Activated CD8-positive, alpha-beta memory T cell treated with anti-CD3 and anti-CD28 coated beads, Interleukin-2, amount 10 ng/mL, durations not matched to agents 7 days and 5 days (primary cell): ENCODE data around the gene LINGO1. TPM values are rescaled to one million over a fixed set of nuclear protein-coding genes. Genes with fewer than 3 reads are reported as not detected.

Experiments
- ATAC-seq: fragments of 150-1000 bp; cut with Tn5 transposase; one replicate; pipeline ENCODE4 v1.10.0; 2021; ENCODE audit warnings: moderate library complexity
- CTCF ChIA-PET: fragments of 350-600 bp; sonication (Branson Sonifier 250); formaldehyde crosslinking; loops from one replicate; lab custom pipeline; 2021; ENCODE audit warnings: antibody characterized with exemption; lab: Charles Lee
- DNase-seq: peaks from one replicate; pipeline ENCODE4 v3.0.0-alpha.2; 2020
- H3K27ac Mint-ChIP-seq: one replicate; pipeline ENCODE4 v1.8.0; 2021; ENCODE audit warnings: mild to moderate bottlenecking, mixed read lengths
- H3K27me3 Mint-ChIP-seq: one replicate; pipeline ENCODE4 v1.8.0; 2021; ENCODE audit warnings: mixed read lengths
- H3K36me3 Mint-ChIP-seq: one replicate; pipeline ENCODE4 v1.8.0; 2021; ENCODE audit warnings: mild to moderate bottlenecking, mixed read lengths
- H3K4me1 Mint-ChIP-seq: one replicate; pipeline ENCODE4 v1.8.0; 2021; ENCODE audit warnings: mixed read lengths
- H3K4me3 Mint-ChIP-seq: one replicate; pipeline ENCODE4 v1.8.0; 2021; ENCODE audit warnings: mild to moderate bottlenecking, moderate library complexity, mixed read lengths
- H3K9me3 Mint-ChIP-seq: one replicate; pipeline ENCODE4 v1.8.0; 2022; ENCODE audit warnings: low read depth, mixed read lengths
- total RNA-seq, 2 experiments: library from RNA; stranded (reverse); gene quantifications; one replicate each; pipeline ENCODE4 v1.2.3, GENCODE V29; 2021

The LINGO1 gene
- total RNA-seq, 2 experiments from 2014 or later, result not detected

DNA sequence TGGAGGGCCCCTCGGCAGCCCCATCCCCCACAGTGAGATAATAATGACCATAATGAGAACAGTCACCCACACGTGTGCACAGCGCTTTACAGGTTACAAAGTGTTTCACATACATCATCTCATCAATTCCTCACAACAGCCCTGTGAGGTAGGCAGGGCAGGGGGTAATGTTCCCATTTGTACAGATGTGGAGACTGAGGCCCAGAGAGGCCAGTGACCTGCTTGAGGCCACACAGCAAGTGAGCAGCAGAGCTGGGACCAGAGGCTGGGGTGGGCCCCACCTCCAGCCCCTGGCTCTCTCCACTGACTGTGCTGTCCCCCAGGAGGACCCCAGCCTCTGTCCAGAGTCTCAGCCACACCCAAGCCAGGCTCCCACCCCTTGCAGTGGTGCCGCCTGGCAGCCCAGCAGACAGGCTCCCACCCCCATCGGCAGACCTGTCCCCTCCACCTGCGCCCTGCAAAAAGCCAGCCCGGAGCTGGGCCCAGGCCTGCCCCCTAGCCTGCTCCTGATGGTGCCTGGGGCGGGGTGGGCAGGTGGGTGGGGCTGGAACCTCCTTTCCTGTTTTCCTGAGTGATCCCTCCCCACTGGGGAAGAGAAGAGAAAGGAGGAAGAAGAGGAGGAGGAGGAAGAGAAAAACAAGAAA, 19.6 kb downstream of the LINGO1 start:
- Mint-ChIP-seq H3K36me3 (no peaks in the 10 kb centered on the region), H3K27me3 (no peaks in the 10 kb centered on the region), H3K4me3 (no peak overlapping the region), H3K9me3 (no peaks in the 10 kb centered on the region), H3K4me1 (no peaks in the 10 kb centered on the region), H3K27ac (no peak overlapping the region)
- ATAC-seq, result no peak
- CTCF ChIA-PET, result no interaction called here
- no peak for DNase-seq

DNA sequence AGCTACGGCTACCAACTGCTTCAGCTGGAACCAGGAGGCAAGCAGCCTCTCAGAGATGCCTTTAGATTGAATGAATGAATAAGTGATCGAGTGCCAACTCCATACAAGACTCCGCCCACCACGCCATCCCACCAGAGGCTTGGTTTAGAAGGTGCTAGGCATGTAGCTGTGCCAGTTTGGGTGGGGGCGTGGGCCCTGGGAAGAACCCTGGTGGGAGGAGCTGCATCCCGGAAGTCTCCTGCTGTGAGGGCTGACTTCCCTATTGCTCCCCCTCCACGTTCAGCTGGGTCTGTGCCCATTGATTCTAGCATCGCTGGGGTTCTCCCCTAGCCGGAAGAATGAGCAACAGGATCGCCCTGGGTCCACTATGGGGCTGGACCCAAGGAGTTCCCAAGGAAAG, 20.9 kb downstream of the LINGO1 start:
- no peaks in the 10 kb centered on the region for H3K9me3 Mint-ChIP-seq
- H3K27me3 Mint-ChIP-seq, result no peaks in the 10 kb centered on the region
- H3K4me3 Mint-ChIP-seq, result no peak overlapping the region
- H3K4me1 Mint-ChIP-seq, result no peaks in the 10 kb centered on the region
- no peak overlapping the region for H3K27ac Mint-ChIP-seq
- H3K36me3 Mint-ChIP-seq, result no peaks in the 10 kb centered on the region
- ATAC-seq (no peak), DNase-seq (no peak)
- CTCF ChIA-PET, result interaction anchor here (0.9 kb wide), 1 partner anchor 68 kb away, joined by 3 read pairs; no protein-coding TSS in a partner anchor

DNA sequence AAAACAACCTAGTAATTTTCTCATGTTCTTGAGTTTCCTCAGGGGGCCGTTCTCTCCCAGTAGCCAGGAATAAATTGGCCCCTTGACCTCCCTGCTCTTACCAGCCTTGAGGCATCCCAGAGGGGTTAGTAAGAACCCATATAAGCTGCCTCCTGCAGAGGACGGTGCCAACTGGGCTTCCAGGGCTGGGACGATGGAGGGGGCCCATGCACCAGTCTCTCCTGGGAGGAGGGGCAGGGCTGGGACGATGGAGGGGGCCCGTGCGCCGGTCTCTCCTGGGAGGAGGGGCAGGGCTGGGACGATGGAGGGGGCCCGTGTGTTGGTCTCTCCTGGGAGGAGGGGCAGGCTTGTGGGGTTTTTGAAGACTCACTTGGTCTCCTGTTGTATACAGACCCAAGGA, 22.0 kb downstream of the LINGO1 start:
- Mint-ChIP-seq H3K4me1 (no peaks in the 10 kb centered on the region), H3K27me3 (no peaks in the 10 kb centered on the region), H3K36me3 (no peaks in the 10 kb centered on the region), H3K27ac (no peak overlapping the region), H3K4me3 (no peak overlapping the region), H3K9me3 (no peaks in the 10 kb centered on the region)
- ATAC-seq, result no peak
- no peak for DNase-seq
- CTCF ChIA-PET, result interaction anchor here (1.1 kb wide), 1 partner anchor 23 kb away, joined by 3 read pairs; no protein-coding TSS in a partner anchor

DNA sequence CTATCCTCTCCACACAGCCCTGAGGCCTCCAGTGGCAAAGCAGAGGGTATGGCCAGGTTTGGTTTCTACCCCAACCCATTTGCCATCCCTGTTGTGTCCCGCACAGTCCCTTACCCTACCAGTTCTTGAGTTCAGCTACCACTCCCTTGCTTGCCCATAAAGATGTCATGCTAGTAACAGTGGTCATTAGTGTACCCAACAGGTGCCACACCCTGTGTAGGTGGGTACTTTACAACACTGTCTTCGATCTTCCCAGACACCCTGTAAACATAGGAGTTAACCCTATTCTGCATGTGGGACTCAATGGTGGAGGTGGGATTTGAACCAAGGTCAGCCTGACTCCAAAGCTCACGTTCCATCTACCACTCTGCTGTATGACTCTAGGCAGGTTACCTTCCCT, 23.2 kb downstream of the LINGO1 start:
- H3K4me3 Mint-ChIP-seq, result no peak overlapping the region
- no peaks in the 10 kb centered on the region for H3K36me3 Mint-ChIP-seq
- peaks cover 5% of the 10 kb centered on the region for H3K27me3 Mint-ChIP-seq
- peaks cover 3% of the 10 kb centered on the region for H3K4me1 Mint-ChIP-seq
- ATAC-seq (no peak), DNase-seq (no peak)
- no peaks in the 10 kb centered on the region for H3K9me3 Mint-ChIP-seq
- CTCF ChIA-PET, result interaction anchor here (1.2 kb wide), 1 partner anchor 66 kb away, joined by 3 read pairs; no protein-coding TSS in a partner anchor
- no peak overlapping the region for H3K27ac Mint-ChIP-seq

DNA sequence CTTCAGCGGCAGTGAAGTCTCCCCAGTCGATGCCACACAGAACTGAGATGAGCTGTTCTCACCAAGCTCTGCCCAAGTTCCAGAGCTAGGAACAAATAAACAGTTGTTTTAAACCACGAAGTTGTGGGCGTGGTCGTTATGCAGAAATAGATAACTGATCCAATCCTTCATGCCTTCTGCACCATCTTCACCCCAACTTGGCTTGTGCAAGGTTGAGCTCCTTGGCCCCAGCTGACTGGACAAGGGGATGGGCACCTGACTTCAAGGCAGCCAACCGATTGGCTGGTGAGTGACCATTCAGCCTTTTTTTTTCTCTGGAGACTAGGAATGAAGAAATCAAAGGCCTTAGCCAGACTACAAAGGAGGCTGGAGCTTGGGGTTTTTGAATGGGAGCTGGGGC, 23.9 kb downstream of the LINGO1 start:
- CTCF ChIA-PET, result interaction anchor here (1.2 kb wide), 1 partner anchor 65 kb away, joined by 3 read pairs; no protein-coding TSS in a partner anchor
- Mint-ChIP-seq H3K27me3 (peaks cover 9% of the 10 kb centered on the region), H3K4me3 (no peak overlapping the region), H3K9me3 (no peaks in the 10 kb centered on the region), H3K27ac (no peak overlapping the region), H3K4me1 (peaks cover 4% of the 10 kb centered on the region), H3K36me3 (no peaks in the 10 kb centered on the region)
- DNase-seq, result no peak
- no peak for ATAC-seq

DNA sequence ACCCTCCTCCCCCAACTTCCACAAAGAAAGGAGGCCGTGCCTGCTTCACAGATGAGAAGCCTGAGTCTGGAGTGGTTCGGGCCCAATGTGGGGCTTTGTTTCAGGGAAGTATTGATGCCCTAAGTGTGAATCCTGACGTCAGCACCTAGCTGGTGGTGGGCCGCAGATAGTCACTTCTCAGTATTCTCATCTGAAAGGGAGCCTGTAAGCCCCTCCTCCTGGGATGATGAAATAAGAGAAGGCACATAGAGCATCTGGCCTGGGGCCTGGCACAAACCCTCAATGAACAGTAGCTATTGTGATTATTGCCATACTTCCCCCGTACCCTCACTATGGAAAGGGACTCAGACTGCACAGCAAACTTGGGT, 24.8 kb downstream of the LINGO1 start:
- Mint-ChIP-seq H3K27ac (no peak overlapping the region), H3K4me1 (peaks cover 4% of the 10 kb centered on the region), H3K36me3 (no peaks in the 10 kb centered on the region), H3K27me3 (peaks cover 11% of the 10 kb centered on the region), H3K9me3 (no peaks in the 10 kb centered on the region), H3K4me3 (no peak overlapping the region)
- CTCF ChIA-PET, result interaction anchor here (1.7 kb wide), 1 partner anchor 10 kb away, joined by 6 read pairs; no protein-coding TSS in a partner anchor
- ATAC-seq (no peak), DNase-seq (no peak)

DNA sequence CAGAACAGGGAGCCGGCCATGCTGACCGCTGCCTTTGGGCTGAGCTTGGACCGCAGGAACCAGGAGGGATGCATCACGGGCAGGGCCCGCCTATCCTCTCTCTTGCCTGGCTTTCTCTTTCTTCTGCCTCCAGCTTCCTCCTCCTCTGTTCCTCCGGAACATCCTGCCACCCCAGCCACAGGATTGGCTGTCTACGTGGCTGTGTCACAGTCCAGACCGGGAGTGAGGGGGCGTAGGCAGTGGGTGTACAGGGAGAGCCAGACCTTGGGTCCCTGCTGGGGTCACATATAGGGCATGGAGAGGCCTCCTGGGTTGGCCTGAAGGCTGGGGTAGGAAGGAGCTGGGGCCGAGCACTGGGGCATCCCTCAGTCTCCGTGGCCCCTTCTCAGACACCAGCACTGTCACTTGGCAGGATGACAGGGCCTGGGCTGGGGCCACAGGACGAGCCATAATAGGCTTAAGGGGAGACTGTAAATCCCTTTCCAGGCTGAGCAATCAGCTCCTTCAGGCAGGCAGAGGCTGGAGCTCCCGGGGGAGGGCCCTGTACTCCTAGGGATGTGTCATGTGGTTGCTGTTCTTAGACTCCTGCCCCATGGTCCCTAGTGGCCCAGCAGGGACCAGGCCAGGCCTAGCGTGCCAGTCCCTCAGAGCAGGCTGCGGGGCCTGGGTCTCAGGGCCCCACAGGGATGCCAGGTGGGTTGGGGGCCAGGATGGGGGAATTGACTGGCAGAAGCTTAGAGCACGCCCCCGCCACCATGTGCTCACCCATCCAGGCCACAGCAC, 25.4 kb downstream of the LINGO1 start:
- Mint-ChIP-seq H3K27me3 (peaks cover 12% of the 10 kb centered on the region), H3K36me3 (no peaks in the 10 kb centered on the region), H3K9me3 (no peaks in the 10 kb centered on the region), H3K4me1 (peaks cover 4% of the 10 kb centered on the region), H3K4me3 (no peak overlapping the region), H3K27ac (no peak overlapping the region)
- CTCF ChIA-PET, result interaction anchor here (1.7 kb wide), 1 partner anchor 10 kb away, joined by 6 read pairs; no protein-coding TSS in a partner anchor
- ATAC-seq, result no peak
- no peak for DNase-seq

DNA sequence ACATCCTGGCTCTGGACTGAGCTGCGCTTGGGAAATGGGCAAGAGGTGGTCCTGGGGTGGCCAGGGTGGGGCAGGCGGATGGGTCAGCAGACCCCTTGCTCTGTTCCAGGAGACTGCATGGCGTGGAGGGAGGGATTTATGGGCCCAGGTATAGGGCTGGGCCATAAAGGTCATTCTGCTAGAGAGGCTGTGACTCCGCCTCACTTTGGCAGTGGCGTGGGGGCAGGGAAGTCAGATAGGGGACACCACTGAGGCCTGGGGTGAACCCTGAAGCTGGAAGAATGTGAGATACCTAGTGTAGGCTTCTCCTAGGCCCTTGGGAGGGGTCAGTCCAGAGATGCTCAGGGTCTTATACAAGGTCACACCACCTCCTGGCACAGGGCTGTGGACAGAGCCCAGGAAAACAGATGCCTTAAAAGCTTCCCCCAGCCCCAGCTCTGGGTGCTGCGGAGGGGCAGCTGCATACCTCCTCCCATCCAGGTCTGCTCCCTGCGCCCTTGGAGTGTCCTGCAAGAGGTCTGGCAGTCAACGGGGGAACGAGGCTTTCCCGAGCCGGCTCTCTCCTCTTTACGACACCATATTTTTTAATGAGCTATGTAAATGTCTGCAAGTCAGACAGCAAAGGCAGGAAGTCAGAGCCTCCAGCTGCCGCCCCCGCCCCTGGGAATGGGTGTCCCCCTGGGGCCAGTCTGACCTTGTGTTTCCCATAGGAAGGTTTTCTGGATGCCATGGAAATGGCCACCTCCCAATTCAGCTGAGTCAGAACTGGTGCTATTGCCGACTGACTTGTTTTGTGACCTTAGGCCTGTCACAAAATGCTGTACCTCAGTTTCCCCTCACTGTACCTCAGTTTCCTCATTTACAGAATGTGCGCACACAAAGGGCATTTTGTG, 26.3 kb downstream of the LINGO1 start:
- no peak for ATAC-seq
- Mint-ChIP-seq H3K4me3 (no peak overlapping the region), H3K27me3 (peaks cover 12% of the 10 kb centered on the region)

DNA sequence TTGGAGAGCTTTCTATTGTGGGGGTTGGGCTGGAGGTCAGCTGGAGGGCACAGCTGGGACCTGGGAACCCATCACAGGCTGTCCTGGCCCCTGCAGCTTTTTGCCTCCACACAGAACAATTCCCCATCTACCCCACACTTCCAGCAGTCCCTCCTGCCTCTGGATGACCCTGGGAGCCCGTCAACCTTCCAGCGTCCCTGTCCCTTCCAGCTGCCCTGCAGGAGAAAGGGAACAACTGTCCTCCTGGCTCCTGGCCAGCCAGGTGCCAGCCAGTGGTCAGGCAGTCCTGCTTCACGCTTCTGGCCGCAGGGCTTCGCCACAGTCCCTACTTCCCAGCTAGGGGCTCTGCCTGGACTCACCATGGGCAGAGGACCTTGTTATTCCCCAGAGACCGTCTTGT, 27.2 kb downstream of the LINGO1 start:
- no peak for DNase-seq
- no peak overlapping the region for H3K4me3 Mint-ChIP-seq
- H3K27ac Mint-ChIP-seq, result no peak overlapping the region
- H3K4me1 Mint-ChIP-seq, result peaks cover 4% of the 10 kb centered on the region
- no peak for ATAC-seq
- CTCF ChIA-PET, result interaction anchor here (2.3 kb wide), 1 partner anchor 28 kb away, joined by 10 read pairs; the partner anchor contains the start of gene LINGO1
- H3K36me3 Mint-ChIP-seq, result no peaks in the 10 kb centered on the region
- no peaks in the 10 kb centered on the region for H3K9me3 Mint-ChIP-seq
- H3K27me3 Mint-ChIP-seq, result peaks cover 12% of the 10 kb centered on the region

More for the DNA sequence above, 26.3 kb downstream of the LINGO1 start:
- CTCF ChIA-PET, result interaction anchor here (1.7 to 2.3 kb wide), 2 partner anchors 11 to 27 kb away, joined by 6 to 10 read pairs; partner anchors contain the start of gene LINGO1
- Mint-ChIP-seq H3K27ac (no peak overlapping the region), H3K36me3 (no peaks in the 10 kb centered on the region), H3K9me3 (no peaks in the 10 kb centered on the region), H3K4me1 (peaks cover 4% of the 10 kb centered on the region)
- DNase-seq, result no peak

DNA sequence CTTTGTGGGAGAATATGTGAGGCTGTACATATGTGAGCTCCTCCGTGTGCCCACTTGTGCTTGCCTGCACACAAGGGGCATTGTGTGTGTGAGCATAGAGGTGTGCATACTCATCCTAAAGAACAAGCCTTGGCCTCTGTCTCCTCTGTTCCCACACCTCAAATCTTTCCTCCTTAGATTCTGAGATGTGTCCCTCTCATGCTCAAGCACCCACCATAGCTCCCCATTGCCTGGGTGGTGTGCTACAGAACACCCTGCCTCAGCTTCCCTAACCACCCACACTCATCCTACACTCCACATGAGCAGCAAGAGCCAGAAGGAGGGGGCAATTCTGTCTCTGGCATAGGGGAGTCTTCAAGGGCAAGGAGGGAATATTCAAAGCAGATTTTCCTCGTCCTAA, 27.7 kb downstream of the LINGO1 start:
- CTCF ChIA-PET, result interaction anchor here (2.3 kb wide), 1 partner anchor 28 kb away, joined by 10 read pairs; the partner anchor contains the start of gene LINGO1
- Mint-ChIP-seq H3K27ac (no peak overlapping the region), H3K36me3 (no peaks in the 10 kb centered on the region), H3K4me1 (peaks cover 4% of the 10 kb centered on the region), H3K9me3 (no peaks in the 10 kb centered on the region), H3K4me3 (no peak overlapping the region), H3K27me3 (peaks cover 12% of the 10 kb centered on the region)
- DNase-seq, result no peak
- no peak for ATAC-seq

DNA sequence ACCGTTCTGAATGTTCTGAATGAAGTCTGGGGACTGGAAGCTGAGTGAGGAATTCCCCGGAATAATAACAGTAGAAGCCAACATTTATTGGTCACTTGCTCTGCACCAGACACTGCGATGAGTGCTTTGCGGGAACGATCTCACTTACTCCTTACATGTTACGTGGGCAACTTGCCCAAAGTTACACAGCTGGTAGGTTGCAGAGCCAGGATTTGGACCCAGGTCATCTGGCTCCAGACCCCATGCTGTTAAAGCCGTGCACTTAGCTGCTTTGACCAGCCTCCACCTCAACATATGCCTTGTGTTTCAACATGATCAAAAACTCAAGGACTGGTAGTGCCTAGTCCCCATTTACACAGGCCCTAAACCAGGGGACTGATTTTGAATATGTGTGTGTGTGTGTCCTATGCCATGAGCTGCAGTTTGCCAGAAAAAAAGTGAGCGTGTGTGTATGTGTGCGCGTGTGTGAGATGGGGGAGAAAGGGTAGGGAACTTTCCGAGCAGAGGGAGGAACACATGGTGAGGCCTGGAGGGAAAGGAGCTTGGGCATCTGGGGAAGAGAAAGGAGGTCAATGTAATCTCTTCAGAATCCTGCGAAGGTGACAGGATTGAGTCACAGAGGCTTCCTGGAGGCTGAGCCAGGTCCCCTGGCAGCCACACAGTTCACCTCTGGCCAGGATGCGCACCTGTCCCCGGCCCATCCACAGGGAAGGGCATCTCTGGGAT, 28.9 kb downstream of the LINGO1 start:
- peaks cover 12% of the 10 kb centered on the region for H3K27me3 Mint-ChIP-seq
- H3K27ac Mint-ChIP-seq, result no peak overlapping the region
- H3K4me1 Mint-ChIP-seq, result peaks cover 4% of the 10 kb centered on the region
- no peak for ATAC-seq
- no peak for DNase-seq
- CTCF ChIA-PET, result interaction anchor here (0.5 to 0.9 kb wide), 2 partner anchors 53 to 246 kb away, joined by 3 read pairs; no protein-coding TSS in a partner anchor
- no peaks in the 10 kb centered on the region for H3K9me3 Mint-ChIP-seq
- no peaks in the 10 kb centered on the region for H3K36me3 Mint-ChIP-seq
- no peak overlapping the region for H3K4me3 Mint-ChIP-seq

DNA sequence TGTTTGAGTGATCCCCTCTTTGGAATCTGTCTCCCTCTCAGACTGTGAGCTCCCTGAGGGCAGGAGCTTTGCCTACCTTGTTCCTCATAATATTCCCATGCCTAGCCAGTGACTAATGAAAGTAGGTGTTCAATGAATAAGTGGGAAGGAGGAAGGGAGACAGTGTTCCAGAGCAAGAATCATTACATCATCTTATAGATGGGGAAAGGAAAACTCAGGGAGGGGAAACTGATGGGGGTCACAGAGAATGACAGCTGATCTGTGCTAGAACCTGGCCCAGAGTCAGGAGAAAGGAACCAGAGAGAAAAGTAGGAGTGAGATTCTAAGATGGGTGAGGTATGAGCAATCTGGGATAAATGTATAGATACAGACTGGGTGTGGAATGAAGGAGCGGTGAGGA, 29.9 kb downstream of the LINGO1 start:
- H3K4me1 Mint-ChIP-seq, result peaks cover 4% of the 10 kb centered on the region
- no peaks in the 10 kb centered on the region for H3K36me3 Mint-ChIP-seq
- H3K27me3 Mint-ChIP-seq, result peaks cover 12% of the 10 kb centered on the region
- H3K9me3 Mint-ChIP-seq, result no peaks in the 10 kb centered on the region
- no peak overlapping the region for H3K27ac Mint-ChIP-seq
- no peak for ATAC-seq
- no peak for DNase-seq
- H3K4me3 Mint-ChIP-seq, result no peak overlapping the region
- CTCF ChIA-PET, result interaction anchor here (0.9 kb wide), 1 partner anchor 54 kb away, joined by 3 read pairs; no protein-coding TSS in a partner anchor
